Endothelial cell of umbilical vein (primary cell): ENCODE results near the gene VSIG10L. TPM values are rescaled to one million over a fixed set of nuclear protein-coding genes. Genes with fewer than 3 reads are reported as not detected.

Source experiments
- BruUV-seq: library from RNA; stranded (reverse); fragments of 400-500 nt; replicated peaks from 2 replicates; lab custom pipeline; 2021; lab: Mats Ljungman, UMichigan
- CTCF ChIA-PET: fragments of 300-600, 350-600 bp; sonication (Branson Sonifier 250); formaldehyde crosslinking; loops from one replicate; lab custom pipeline; 2021; ENCODE audit warnings: antibody characterized with exemption, inconsistent platforms; lab: Charles Lee
- POLR2A ChIA-PET: fragments of 300-600, 350-600 bp; sonication (Branson Sonifier 250); formaldehyde crosslinking; loops from one replicate; lab custom pipeline; 2021; ENCODE audit warnings: antibody characterized with exemption, inconsistent platforms; lab: Charles Lee
- DNase-seq: peaks from one replicate; pipeline ENCODE4 v3.0.0-alpha.2; 2011; ENCODE audit warnings: low read depth, low spot score
- FAIRE-seq: peaks from 2 replicates; lab custom pipeline; 2011; peaks lifted over from hg19 to GRCh38; lab: Jason Lieb, UNC
- H2AFZ ChIP-seq: 2 replicates; pipeline ENCODE4 v1.6.0; 2012; ENCODE audit warnings: low read depth, low read length, control low read depth, inconsistent platforms
- H3K27ac ChIP-seq: 2 replicates; pipeline ENCODE4 v1.5.1; 2011; ENCODE audit warnings: low read depth, mild to moderate bottlenecking, control low read depth, low read length, moderate library complexity; ENCODE audit not compliant: insufficient read depth
- H3K27me3 ChIP-seq, 2 experiments: 2 replicates each; pipeline versions ENCODE4 v1.6.0 to v1.6.1; 2011; ENCODE audit warnings: low read length in 2 of 2, mixed read lengths in 1 of 2; ENCODE audit not compliant: control insufficient read depth in 2 of 2, insufficient read depth in 2 of 2
- H3K36me3 ChIP-seq, 2 experiments: 2 replicates in 1 of 2; 3 replicates in 1 of 2; pipeline ENCODE4 v1.5.1; 2011; ENCODE audit warnings: low read length in 2 of 2, mild to moderate bottlenecking in 1 of 2, moderate library complexity in 1 of 2; ENCODE audit not compliant: control insufficient read depth in 2 of 2, insufficient read depth in 2 of 2; ENCODE audit errors: extremely low read depth in 1 of 2
- H3K4me1 ChIP-seq: 3 replicates; pipeline ENCODE4 v1.5.1; 2011; ENCODE audit warnings: mild to moderate bottlenecking, low read length; ENCODE audit not compliant: control insufficient read depth, insufficient read depth; ENCODE audit errors: extremely low read depth
- H3K4me2 ChIP-seq: 2 replicates; pipeline ENCODE4 v1.6.1; 2011; ENCODE audit warnings: low read length, control low read depth, mixed read lengths; ENCODE audit not compliant: insufficient read depth
- H3K4me3 ChIP-seq, 3 experiments: fragments of 200-600 bp in 1 of 3; sonication (generic), shearing (Covaris generic) in 1 of 3; replicated peaks in 1 of 3; 2 replicates each; pipeline ENCODE4 v1.5.1; 2011 to 2016; ENCODE audit warnings: control low read depth in 3 of 3, low read length in 3 of 3, mild to moderate bottlenecking in 2 of 3, inconsistent platforms in 1 of 3, low read depth in 1 of 3, moderate library complexity in 1 of 3; ENCODE audit not compliant: insufficient read depth in 1 of 3
- H3K79me2 ChIP-seq: 2 replicates; pipeline ENCODE4 v1.6.0; 2012; ENCODE audit warnings: low read length, inconsistent platforms; ENCODE audit not compliant: control insufficient read depth, insufficient read depth
- H3K9ac ChIP-seq: replicated peaks from 2 replicates; pipeline ENCODE3; 2011; ENCODE audit warnings: low read length, control low read depth; ENCODE audit not compliant: insufficient read depth; ENCODE audit errors: extremely low read depth
- H3K9me1 ChIP-seq: replicated peaks from 3 replicates; pipeline ENCODE4 v1.6.0; 2011; ENCODE audit warnings: mild to moderate bottlenecking, low read length; ENCODE audit not compliant: control insufficient read depth, insufficient read depth; ENCODE audit errors: extremely low read depth
- H3K9me3 ChIP-seq: replicated peaks from 2 replicates; pipeline ENCODE4 v1.5.1; 2012; ENCODE audit warnings: low read length, inconsistent platforms; ENCODE audit not compliant: control insufficient read depth, insufficient read depth
- H4K20me1 ChIP-seq: replicated peaks from 2 replicates; pipeline ENCODE3; 2011; ENCODE audit warnings: mild to moderate bottlenecking, low read length; ENCODE audit not compliant: control insufficient read depth, insufficient read depth; ENCODE audit errors: extremely low read depth
- EZH2 ChIP-seq: IDR thresholded peaks from 2 replicates; pipeline ENCODE4 v1.6.1; 2012; ENCODE audit warnings: borderline replicate concordance, low read depth, mild to moderate bottlenecking, moderate library complexity, low read length, inconsistent platforms; ENCODE audit not compliant: severe bottlenecking
- FOS ChIP-seq: IDR thresholded peaks from 2 replicates; pipeline ENCODE4 v1.6.1; 2011; ENCODE audit warnings: mild to moderate bottlenecking, low read length, moderate library complexity, borderline replicate concordance; ENCODE audit not compliant: insufficient read depth
- GATA2 ChIP-seq: IDR thresholded peaks from 2 replicates; pipeline ENCODE4 v1.7.0; 2011; ENCODE audit warnings: low read depth, mild to moderate bottlenecking, moderate library complexity, mixed read lengths, low read length; ENCODE audit not compliant: insufficient read length, insufficient read depth
- JUN ChIP-seq: IDR thresholded peaks from 2 replicates; pipeline ENCODE4 v1.6.1; 2011; ENCODE audit warnings: borderline replicate concordance, low read depth; ENCODE audit not compliant: insufficient read length, insufficient read depth
- MYC ChIP-seq: IDR thresholded peaks from one replicate; pipeline ENCODE4 v1.6.1; 2011; ENCODE audit warnings: mild to moderate bottlenecking, low read depth, low read length
- POLR2A ChIP-seq: IDR thresholded peaks from 2 replicates; pipeline ENCODE4 v1.6.1; 2012; ENCODE audit warnings: low read depth, mild to moderate bottlenecking, control low read depth, low read length
- POLR2AphosphoS5 ChIP-seq: IDR thresholded peaks from 2 replicates; pipeline ENCODE4 v1.6.1; 2012; ENCODE audit warnings: low read depth, mild to moderate bottlenecking, control low read depth, low read length, moderate library complexity; ENCODE audit not compliant: insufficient read depth
- dilution Hi-C: fragments of 300-500 bp; cut with MboI; formaldehyde crosslinking; loops from one replicate; pipeline ENCODE4 v1.15.0; 2019; ENCODE audit warnings: low sequenced_read_pairs; ENCODE audit not compliant: extremely low pct_ligation_motif_present
- intact Hi-C: fragments of 100-400 bp; cut with micrococcal nuclease; formaldehyde crosslinking; loops from one replicate; pipeline ENCODE4 v1.10.0; 2022
- polyA plus RNA-seq, 4 experiments: library from polyadenylated mRNA; depleted of rRNA in 3 of 4; stranded (reverse) in 3 of 4; unstranded in 1 of 4; fragments of >200 nt; gene quantifications; 2 replicates each; pipeline versions ENCODE4 v1.2.1 to v1.2.3, GENCODE V29; 2011 to 2012; ENCODE audit warnings: missing spikeins in 1 of 4
- total RNA-seq: library from RNA; stranded (reverse); gene quantifications from 2 replicates; pipeline ENCODE4 v1.2.3, GENCODE V29; 2021
- TF ChIP-seq, protein P1 (sequence below), 2 donors: IDR thresholded peaks; 1 replicate in 1 of 2; 2 replicates in 1 of 2; pipeline ENCODE4 v1.5.1; 2011; ENCODE audit warnings: low read length in 2 of 2, mild to moderate bottlenecking in 2 of 2, moderate library complexity in 2 of 2, control low read depth in 1 of 2, inconsistent platforms in 1 of 2, low read depth in 1 of 2; ENCODE audit not compliant: insufficient read depth in 1 of 2; ENCODE audit errors: extremely low read depth in 1 of 2
- TF ChIP-seq, protein P2 (sequence below): IDR thresholded peaks from 2 replicates; pipeline ENCODE4 v1.6.1; 2011; ENCODE audit not compliant: insufficient read depth, insufficient read length

VSIG10L gene
- total and polyA plus RNA-seq, 2 donors (not counting 3 experiments of a cell fraction or from before 2014, with no cell fraction given): 0.62 to 0.77 TPM

DNA sequence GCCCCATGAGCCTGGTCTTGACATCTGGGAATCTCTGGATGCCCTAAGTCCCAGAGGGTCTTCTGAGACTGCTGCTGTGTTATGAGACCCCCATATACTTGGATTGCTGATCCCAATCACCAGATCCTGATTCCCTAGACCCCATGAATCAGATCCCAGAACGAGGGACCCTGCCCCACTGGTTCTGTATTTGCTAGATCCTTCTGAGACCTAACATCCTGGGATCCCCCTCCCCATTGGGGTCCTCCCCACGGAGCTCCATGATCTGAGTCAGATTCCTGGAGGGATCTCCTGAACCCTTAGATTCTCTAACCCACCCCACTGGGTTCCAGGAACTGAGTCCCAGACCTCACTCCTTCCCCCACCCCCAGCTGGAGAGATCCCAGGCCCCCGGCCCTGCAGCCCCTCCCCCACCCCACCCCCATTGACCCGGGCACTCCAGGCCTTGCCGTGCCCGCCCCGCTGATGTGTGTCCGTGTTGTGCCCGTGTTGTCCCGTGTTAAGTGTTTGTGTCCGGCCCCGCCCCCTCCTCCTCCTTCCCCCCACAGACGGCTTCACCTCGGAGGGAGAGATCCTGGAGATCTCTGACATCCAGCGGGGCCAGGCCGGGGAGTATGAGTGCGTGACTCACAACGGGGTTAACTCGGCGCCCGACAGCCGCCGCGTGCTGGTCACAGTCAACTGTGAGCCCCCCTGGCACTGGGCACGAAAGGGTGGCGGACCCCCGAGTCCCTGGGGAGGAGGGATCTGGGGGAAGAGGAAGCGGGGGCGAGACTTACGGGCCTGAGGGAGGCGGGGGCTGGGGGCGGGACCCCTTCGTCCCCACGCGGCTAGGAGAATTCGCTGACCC is 15.5 kb downstream of the VSIG10L start:
- H3K4me1 ChIP-seq: no peaks in the 10 kb centered on the region
- BruUV-seq: no TSS peak
- H4K20me1 ChIP-seq: no peaks in the 10 kb centered on the region
- no peak overlapping the region for H3K4me3 ChIP-seq
- ChIA-PET CTCF (no interaction called here), POLR2A (no interaction called here)
- dilution Hi-C loops (no loop called here), intact Hi-C loops (loop anchor here (5.0 kb wide), 1 partner anchor 41 kb away; the partner anchor contains the start of genes CLDND2 and ETFB)
- H3K36me3 ChIP-seq: no peaks in the 10 kb centered on the region
- no peak overlapping the region for H3K9ac ChIP-seq
- H3K4me2 ChIP-seq: no peak overlapping the region
- no peaks in the 10 kb centered on the region for H3K9me3 ChIP-seq
- peaks cover 6 to 7% of the 10 kb centered on the region in 2 experiments for H3K27me3 ChIP-seq
- H3K27ac ChIP-seq: no peak overlapping the region
- no peaks in the 10 kb centered on the region for H3K79me2 ChIP-seq
- no peak for FAIRE-seq
- DNase-seq: no peak
- no peak for TF ChIP-seq POLR2A
- no peak for TF ChIP-seq FOS
- no peak for TF ChIP-seq GATA2
- TF ChIP-seq EZH2: no peak
- TF ChIP-seq, protein P1, sequence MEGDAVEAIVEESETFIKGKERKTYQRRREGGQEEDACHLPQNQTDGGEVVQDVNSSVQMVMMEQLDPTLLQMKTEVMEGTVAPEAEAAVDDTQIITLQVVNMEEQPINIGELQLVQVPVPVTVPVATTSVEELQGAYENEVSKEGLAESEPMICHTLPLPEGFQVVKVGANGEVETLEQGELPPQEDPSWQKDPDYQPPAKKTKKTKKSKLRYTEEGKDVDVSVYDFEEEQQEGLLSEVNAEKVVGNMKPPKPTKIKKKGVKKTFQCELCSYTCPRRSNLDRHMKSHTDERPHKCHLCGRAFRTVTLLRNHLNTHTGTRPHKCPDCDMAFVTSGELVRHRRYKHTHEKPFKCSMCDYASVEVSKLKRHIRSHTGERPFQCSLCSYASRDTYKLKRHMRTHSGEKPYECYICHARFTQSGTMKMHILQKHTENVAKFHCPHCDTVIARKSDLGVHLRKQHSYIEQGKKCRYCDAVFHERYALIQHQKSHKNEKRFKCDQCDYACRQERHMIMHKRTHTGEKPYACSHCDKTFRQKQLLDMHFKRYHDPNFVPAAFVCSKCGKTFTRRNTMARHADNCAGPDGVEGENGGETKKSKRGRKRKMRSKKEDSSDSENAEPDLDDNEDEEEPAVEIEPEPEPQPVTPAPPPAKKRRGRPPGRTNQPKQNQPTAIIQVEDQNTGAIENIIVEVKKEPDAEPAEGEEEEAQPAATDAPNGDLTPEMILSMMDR (IDR thresholded peaks at IDR 0.05; ENCODE audit: extremely low read depth in 1 of 2, insufficient read depth in 1 of 2, low read depth in 1 of 2, low read length in 2 of 2): no peak
- TF ChIP-seq JUN: no peak
- no peak for TF ChIP-seq POLR2AphosphoS5
- TF ChIP-seq, protein P2, sequence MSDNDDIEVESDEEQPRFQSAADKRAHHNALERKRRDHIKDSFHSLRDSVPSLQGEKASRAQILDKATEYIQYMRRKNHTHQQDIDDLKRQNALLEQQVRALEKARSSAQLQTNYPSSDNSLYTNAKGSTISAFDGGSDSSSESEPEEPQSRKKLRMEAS: no peak
- no peak for TF ChIP-seq MYC
- no peaks in the 10 kb centered on the region for H3K9me1 ChIP-seq
- H2AFZ ChIP-seq: no peak overlapping the region
